Left ventricle myocardium inferior (tissue), 1 donor: ENCODE data around the gene ZMAT2. TPM values are rescaled to one million over a fixed set of nuclear protein-coding genes. Genes with fewer than 3 reads are reported as not detected.
"Not testable (repeated sequence)": the region's sequence is repeated elsewhere in the genome, so short reads cannot be mapped to it uniquely, and the experiment has no call there.

Source experiments
- DNase-seq: peaks from one replicate; pipeline ENCODE4 v3.0.0-alpha.2; 2020
- H3K27ac ChIP-seq: fragments of 200-600 bp; replicated peaks from 2 replicates; pipeline ENCODE4 v1.8.0; 2021
- H3K27me3 ChIP-seq: fragments of 200-600 bp; 2 replicates; pipeline ENCODE4 v1.8.0; 2021; ENCODE audit warnings: low read depth
- H3K36me3 ChIP-seq: fragments of 200-600 bp; 2 replicates; pipeline ENCODE4 v1.8.0; 2021
- H3K4me1 ChIP-seq: fragments of 200-600 bp; 2 replicates; pipeline ENCODE4 v1.8.0; 2021
- H3K4me3 ChIP-seq: fragments of 200-600 bp; 2 replicates; pipeline ENCODE4 v1.8.0; 2021; ENCODE audit warnings: mild to moderate bottlenecking, moderate library complexity
- H3K9me3 ChIP-seq: fragments of 200-600 bp; replicated peaks from 2 replicates; pipeline ENCODE4 v1.8.0; 2021
- intact Hi-C: fragments of 100-400 bp; cut with micrococcal nuclease; formaldehyde crosslinking; loops from one replicate; pipeline ENCODE4 v1.11.0; 2022
- total RNA-seq: library from RNA; stranded (reverse); fragmentation: NEBNext Ultra II Directional; extraction: Animal tissue kit (Norgen Biotek cat#: 25700); gene quantifications from one replicate; pipeline ENCODE4 v1.2.1, GENCODE V29; 2021
- TF ChIP-seq, protein P1 (sequence below): fragments of 200-600 bp; IDR thresholded peaks from 2 replicates; pipeline ENCODE4 v1.8.0; 2021; ENCODE audit warnings: antibody characterized with exemption, mild to moderate bottlenecking, borderline replicate concordance
- donor health status: DM: no; HTN: yes; CAD: no; lungs with severe emphysema.

Gene ZMAT2
- total RNA-seq, 1 donor from 2014 or later, result 35.5 TPM

DNA sequence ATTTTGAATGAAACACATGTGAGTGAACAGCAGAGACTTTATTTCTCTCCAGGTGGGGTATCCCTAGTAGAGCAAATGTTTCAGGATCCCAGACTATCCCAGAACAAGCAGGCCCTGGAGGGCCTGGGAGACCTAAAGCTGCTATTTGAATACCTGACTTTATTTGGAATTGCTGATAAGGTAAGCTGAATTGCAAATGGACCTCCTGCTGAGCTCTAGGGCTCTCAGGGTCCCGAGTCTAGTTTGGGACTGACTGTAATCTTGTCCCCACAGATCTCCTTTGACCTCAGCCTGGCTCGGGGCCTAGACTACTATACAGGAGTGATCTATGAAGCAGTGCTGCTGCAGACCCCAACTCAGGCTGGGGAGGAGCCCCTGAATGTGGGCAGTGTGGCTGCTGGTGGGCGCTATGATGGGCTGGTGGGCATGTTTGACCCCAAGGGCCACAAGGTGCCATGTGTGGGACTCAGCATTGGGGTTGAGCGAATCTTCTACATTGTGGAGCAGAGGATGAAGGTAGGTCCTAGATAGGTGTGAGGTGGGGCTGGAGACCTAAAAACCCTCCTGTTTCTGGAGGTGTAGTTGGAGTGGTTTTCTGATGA is 3.3 kb upstream of the ZMAT2 start:
- TF ChIP-seq, protein P1, sequence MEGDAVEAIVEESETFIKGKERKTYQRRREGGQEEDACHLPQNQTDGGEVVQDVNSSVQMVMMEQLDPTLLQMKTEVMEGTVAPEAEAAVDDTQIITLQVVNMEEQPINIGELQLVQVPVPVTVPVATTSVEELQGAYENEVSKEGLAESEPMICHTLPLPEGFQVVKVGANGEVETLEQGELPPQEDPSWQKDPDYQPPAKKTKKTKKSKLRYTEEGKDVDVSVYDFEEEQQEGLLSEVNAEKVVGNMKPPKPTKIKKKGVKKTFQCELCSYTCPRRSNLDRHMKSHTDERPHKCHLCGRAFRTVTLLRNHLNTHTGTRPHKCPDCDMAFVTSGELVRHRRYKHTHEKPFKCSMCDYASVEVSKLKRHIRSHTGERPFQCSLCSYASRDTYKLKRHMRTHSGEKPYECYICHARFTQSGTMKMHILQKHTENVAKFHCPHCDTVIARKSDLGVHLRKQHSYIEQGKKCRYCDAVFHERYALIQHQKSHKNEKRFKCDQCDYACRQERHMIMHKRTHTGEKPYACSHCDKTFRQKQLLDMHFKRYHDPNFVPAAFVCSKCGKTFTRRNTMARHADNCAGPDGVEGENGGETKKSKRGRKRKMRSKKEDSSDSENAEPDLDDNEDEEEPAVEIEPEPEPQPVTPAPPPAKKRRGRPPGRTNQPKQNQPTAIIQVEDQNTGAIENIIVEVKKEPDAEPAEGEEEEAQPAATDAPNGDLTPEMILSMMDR, result no peak
- no peak for DNase-seq
- H3K9me3 ChIP-seq, result no peaks in the 10 kb centered on the region
- no peaks in the 10 kb centered on the region for H3K27me3 ChIP-seq
- no peak overlapping the region for H3K4me3 ChIP-seq
- peaks cover 48% of the 10 kb centered on the region for H3K4me1 ChIP-seq
- H3K36me3 ChIP-seq, result peaks cover 64% of the 10 kb centered on the region
- H3K27ac ChIP-seq, result no peak overlapping the region
- intact Hi-C loops, result no loop called here

GRCh38 chr5:140707812-140708211 is 7.6 kb downstream of the ZMAT2 start:
- intact Hi-C loops, result no loop called here
- peaks cover 4% of the 10 kb centered on the region for H3K4me1 ChIP-seq
- H3K36me3 ChIP-seq, result peaks cover 47% of the 10 kb centered on the region

GRCh38 chr5:140708787-140709186 is 8.5 kb downstream of the ZMAT2 start:
- H3K27me3 ChIP-seq, H3K4me3 ChIP-seq, H3K4me1 ChIP-seq, intact Hi-C loops, H3K9me3 ChIP-seq, DNase-seq, H3K27ac ChIP-seq: not testable (repeated sequence)
- peaks cover 38% of the 10 kb centered on the region for H3K36me3 ChIP-seq

More at GRCh38 chr5:140707812-140708211, 7.6 kb downstream of the ZMAT2 start:
- TF ChIP-seq, protein P1, result no peak
- no peak overlapping the region for H3K27ac ChIP-seq
- H3K27me3 ChIP-seq, result no peaks in the 10 kb centered on the region
- DNase-seq, result no peak
- H3K4me3 ChIP-seq, result no peak overlapping the region
- no peaks in the 10 kb centered on the region for H3K9me3 ChIP-seq

DNA sequence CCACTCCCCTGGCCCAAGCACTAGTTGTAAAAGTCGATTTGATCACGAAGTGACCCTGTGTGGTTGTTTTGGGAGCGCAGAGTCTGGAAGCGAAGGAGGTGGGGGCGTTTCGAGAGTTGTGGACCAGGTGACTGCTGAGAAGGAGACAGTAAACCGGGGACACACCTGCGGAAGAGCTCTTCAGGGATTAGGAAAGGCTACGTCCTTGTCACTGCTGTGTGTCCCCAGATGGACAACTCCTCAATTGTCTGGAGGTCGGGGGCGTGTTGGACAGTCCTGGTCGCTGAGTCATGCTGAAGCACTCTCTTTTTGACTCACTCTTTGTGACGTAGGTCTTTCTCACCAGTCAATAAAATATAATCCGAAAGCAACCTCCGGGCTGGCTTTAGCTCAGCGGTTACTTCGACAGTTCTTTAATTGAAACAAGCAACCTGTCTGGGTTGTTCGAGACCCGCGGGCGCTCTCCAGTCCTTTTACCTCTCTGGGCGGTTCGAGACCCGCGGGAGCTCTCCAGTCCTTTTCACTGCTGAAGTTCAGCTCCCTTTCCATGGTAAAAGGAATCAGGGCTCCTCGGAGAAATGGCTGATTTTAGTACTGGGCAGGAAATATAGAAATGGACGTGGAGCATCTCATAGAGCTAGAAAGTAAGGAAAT is 10.8 kb downstream of the ZMAT2 start:
- peak overlapping the region; percentile 86 for H3K27ac ChIP-seq

GRCh38 chr5:140711794-140712193 is 11.5 kb downstream of the ZMAT2 start:
- TF ChIP-seq, protein P1, result no peak
- intact Hi-C loops, result no loop called here
- peak overlapping the region; percentile 67 for H3K4me3 ChIP-seq

More for the DNA sequence above, 10.8 kb downstream of the ZMAT2 start:
- peak; percentile 82 for DNase-seq
- TF ChIP-seq, protein P1, result no peak
- peaks cover 15% of the 10 kb centered on the region for H3K36me3 ChIP-seq
- no peaks in the 10 kb centered on the region for H3K9me3 ChIP-seq
- H3K27me3 ChIP-seq, result no peaks in the 10 kb centered on the region
- intact Hi-C loops, result no loop called here
- peak overlapping the region; percentile 67 for H3K4me3 ChIP-seq
- peaks cover 4% of the 10 kb centered on the region for H3K4me1 ChIP-seq

DNA sequence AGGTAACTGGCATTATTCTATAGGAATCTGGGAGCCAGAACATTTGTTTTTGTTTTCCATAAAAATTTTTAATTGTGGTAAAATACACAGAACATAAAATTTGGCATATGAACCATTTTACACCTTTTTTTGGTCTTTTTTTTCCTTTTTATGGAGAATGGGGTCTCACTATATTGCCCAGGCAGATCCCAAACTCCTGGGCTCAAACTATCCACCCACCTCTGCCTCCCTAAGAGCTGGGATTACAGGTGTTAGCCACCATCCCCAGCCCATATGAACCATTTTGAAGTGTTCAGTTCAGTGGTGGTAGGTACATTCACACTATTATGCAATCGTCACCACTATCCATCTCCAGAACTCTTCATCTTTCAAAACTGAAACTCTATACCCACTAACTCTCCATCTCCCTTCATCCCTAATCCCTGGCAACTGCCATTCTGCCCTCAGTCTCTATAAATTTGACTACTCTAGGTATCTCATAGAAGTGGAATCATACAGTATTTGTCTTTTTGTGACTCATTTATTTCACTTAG is 13.4 kb downstream of the ZMAT2 start:
- intact Hi-C loops, result no loop called here
- no peak overlapping the region for H3K4me3 ChIP-seq
- no peaks in the 10 kb centered on the region for H3K36me3 ChIP-seq
- no peaks in the 10 kb centered on the region for H3K27me3 ChIP-seq
- no peak for DNase-seq
- TF ChIP-seq, protein P1, result no peak
- peaks cover 4% of the 10 kb centered on the region for H3K4me1 ChIP-seq
- H3K27ac ChIP-seq, result no peak overlapping the region
- H3K9me3 ChIP-seq, result no peaks in the 10 kb centered on the region

More at GRCh38 chr5:140711794-140712193, 11.5 kb downstream of the ZMAT2 start:
- DNase-seq, result no peak
- H3K27me3 ChIP-seq, result no peaks in the 10 kb centered on the region
- peak overlapping the region; percentile 86 for H3K27ac ChIP-seq
- peaks cover 4% of the 10 kb centered on the region for H3K4me1 ChIP-seq
- H3K9me3 ChIP-seq, result no peaks in the 10 kb centered on the region
- peaks cover 9% of the 10 kb centered on the region for H3K36me3 ChIP-seq

DNA sequence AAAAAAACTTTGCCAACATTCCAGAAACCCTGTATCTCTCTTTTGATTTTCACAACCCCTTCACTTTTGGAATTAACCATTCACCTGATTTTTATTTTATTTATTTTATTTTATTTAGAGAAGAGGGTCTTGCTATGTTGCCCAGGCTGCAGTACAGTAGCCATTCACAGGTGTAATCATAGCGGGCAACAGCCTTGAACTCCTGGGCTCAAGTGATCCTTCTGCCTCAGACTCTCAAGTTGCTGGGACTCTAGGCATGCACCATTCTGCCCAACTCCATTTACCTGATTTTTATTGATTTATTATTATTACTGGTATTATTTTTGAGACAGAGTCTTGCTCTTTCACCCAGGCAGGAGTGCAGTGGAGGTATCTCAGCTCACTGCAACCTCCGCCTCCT is 16.0 kb downstream of the ZMAT2 start:
- intact Hi-C loops, result not testable (repeated sequence)

More for the DNA sequence above, 16.0 kb downstream of the ZMAT2 start:
- not testable (repeated sequence) for H3K4me1 ChIP-seq, H3K9me3 ChIP-seq, DNase-seq, H3K27me3 ChIP-seq, H3K4me3 ChIP-seq, H3K36me3 ChIP-seq, H3K27ac ChIP-seq
